ENCODE data around the gene UFSP2. TPM values are rescaled to one million over a fixed set of nuclear protein-coding genes. Genes with fewer than 3 reads are reported as not detected.

UFSP2 gene
- total and polyA plus RNA-seq, 3 experiments from 2014 or later = 19.5 to 48.9 (median 19.8) TPM

DNA sequence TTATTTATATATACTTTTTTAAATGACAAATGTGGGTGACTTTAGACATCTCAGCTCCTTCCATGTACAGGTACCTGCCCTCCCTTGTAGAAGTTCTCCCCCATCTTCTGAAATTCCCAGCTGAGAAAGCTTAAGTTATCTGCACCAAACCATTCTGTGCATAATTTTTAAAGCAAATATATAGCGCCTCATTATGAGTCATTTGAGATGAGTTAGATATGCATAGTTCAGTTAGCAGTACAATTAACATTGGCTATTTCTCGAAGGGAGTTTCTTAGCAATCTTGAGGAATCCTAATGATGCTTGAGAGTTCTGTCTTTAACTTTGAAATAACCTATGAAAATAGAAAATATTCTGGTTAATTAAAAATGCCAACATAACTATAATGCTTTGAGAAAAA is 19.4 kb upstream of the UFSP2 start:
- no peaks in the 10 kb centered on the region for H3K9me3 ChIP-seq (ENCODE audit: low read length)
- H3K36me3 ChIP-seq (ENCODE audit: insufficient read depth, low read length) = no peaks in the 10 kb centered on the region
- H3K4me1 Mint-ChIP-seq = no peaks in the 10 kb centered on the region
- H3K4me1 ChIP-seq (ENCODE audit: insufficient read depth, low read length) = no peaks in the 10 kb centered on the region
- H3K27ac Mint-ChIP-seq = no peak overlapping the region
- no peaks in the 10 kb centered on the region for H3K36me3 Mint-ChIP-seq
- no peak overlapping the region for H3K4me3 ChIP-seq (ENCODE audit: low read length)
- H3K9me3 Mint-ChIP-seq = no peaks in the 10 kb centered on the region
- DNase-seq = no peak
- ChIA-PET POLR2A (no interaction called here), CTCF (no interaction called here)
- no peaks in the 10 kb centered on the region for H3K27me3 ChIP-seq (ENCODE audit: insufficient read depth, low read length, poor library complexity, severe bottlenecking)
- no peak overlapping the region for H3K4me3 Mint-ChIP-seq
- peaks cover 4 to 20% of the 10 kb centered on the region in 2 donors for H3K27me3 Mint-ChIP-seq
- H3K27ac ChIP-seq (ENCODE audit: low read depth, low read length) = no peak overlapping the region

GRCh38 chr4:185441479-185441878 is 15.7 kb upstream of the UFSP2 start:
- ChIA-PET POLR2A (no interaction called here), CTCF (no interaction called here)
- no peak for DNase-seq
- no peaks in the 10 kb centered on the region for H3K9me3 Mint-ChIP-seq
- no peaks in the 10 kb centered on the region for H3K9me3 ChIP-seq (ENCODE audit: low read length)
- H3K36me3 ChIP-seq (ENCODE audit: insufficient read depth, low read length) = no peaks in the 10 kb centered on the region
- H3K27ac Mint-ChIP-seq = no peak overlapping the region
- peaks cover 0 to 11% of the 10 kb centered on the region in 2 donors for H3K27me3 Mint-ChIP-seq
- H3K27ac ChIP-seq (ENCODE audit: low read depth, low read length) = no peak overlapping the region
- no peak overlapping the region for H3K4me3 Mint-ChIP-seq
- H3K4me3 ChIP-seq (ENCODE audit: low read length) = no peak overlapping the region
- H3K27me3 ChIP-seq (ENCODE audit: insufficient read depth, low read length, poor library complexity, severe bottlenecking) = no peaks in the 10 kb centered on the region
- no peaks in the 10 kb centered on the region for H3K36me3 Mint-ChIP-seq
- no peaks in the 10 kb centered on the region for H3K4me1 Mint-ChIP-seq
- no peaks in the 10 kb centered on the region for H3K4me1 ChIP-seq (ENCODE audit: insufficient read depth, low read length)

- POLR2A ChIA-PET = no interaction called here
- CTCF ChIA-PET = interaction anchor here (0.7 kb wide), 1 partner anchor 236 kb away, joined by 3 read pairs; no protein-coding TSS in a partner anchor
- no peak overlapping the region for H3K4me3 Mint-ChIP-seq
- DNase-seq = no peak
- Histone ChIP-seq H3K4me3 (ENCODE audit: low read length) (no peak overlapping the region), H3K36me3 (ENCODE audit: insufficient read depth, low read length) (no peaks in the 10 kb centered on the region), H3K27me3 (ENCODE audit: insufficient read depth, low read length, poor library complexity, severe bottlenecking) (no peaks in the 10 kb centered on the region), H3K4me1 (ENCODE audit: insufficient read depth, low read length) (no peaks in the 10 kb centered on the region), H3K27ac (ENCODE audit: low read depth, low read length) (no peak overlapping the region), H3K9me3 (ENCODE audit: low read length) (no peaks in the 10 kb centered on the region)
- H3K27ac Mint-ChIP-seq = no peak overlapping the region
- peaks cover 2 to 19% of the 10 kb centered on the region in 2 donors for H3K27me3 Mint-ChIP-seq
- no peaks in the 10 kb centered on the region for H3K36me3 Mint-ChIP-seq
- H3K9me3 Mint-ChIP-seq = no peaks in the 10 kb centered on the region
- no peaks in the 10 kb centered on the region for H3K4me1 Mint-ChIP-seq
These were observed 12.0 kb upstream of the UFSP2 start for GRCh38 chr4:185437809-185438208.

DNA sequence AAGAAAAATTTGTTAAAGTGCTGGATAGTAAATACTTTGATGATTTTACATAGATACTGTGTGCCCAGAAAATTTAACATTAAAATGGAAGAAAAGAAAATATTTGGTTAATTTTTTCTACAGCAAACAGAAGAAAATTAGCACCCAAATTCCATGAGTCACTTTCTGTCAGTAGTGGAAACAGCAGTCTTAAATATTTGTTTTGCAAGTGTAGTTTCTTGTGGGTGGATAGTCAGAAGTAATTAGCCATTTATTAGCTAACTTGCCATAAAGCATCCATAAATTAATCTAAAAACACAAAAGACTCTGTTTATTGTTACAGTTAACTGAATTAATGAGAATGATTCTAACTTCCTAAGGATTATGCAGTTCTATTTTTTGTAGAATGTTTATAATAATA is 9.7 kb upstream of the UFSP2 start:
- Mint-ChIP-seq H3K27ac (no peak overlapping the region), H3K9me3 (no peaks in the 10 kb centered on the region), H3K27me3 (peaks cover 2 to 14% of the 10 kb centered on the region in 2 donors), H3K36me3 (no peaks in the 10 kb centered on the region), H3K4me3 (no peak overlapping the region), H3K4me1 (no peaks in the 10 kb centered on the region)
- Histone ChIP-seq H3K9me3 (ENCODE audit: low read length) (no peaks in the 10 kb centered on the region), H3K27ac (ENCODE audit: low read depth, low read length) (no peak overlapping the region), H3K4me1 (ENCODE audit: insufficient read depth, low read length) (no peaks in the 10 kb centered on the region), H3K36me3 (ENCODE audit: insufficient read depth, low read length) (no peaks in the 10 kb centered on the region), H3K4me3 (ENCODE audit: low read length) (no peak overlapping the region), H3K27me3 (ENCODE audit: insufficient read depth, low read length, poor library complexity, severe bottlenecking) (peaks cover 4% of the 10 kb centered on the region)
- no peak for DNase-seq
- ChIA-PET CTCF (no interaction called here), POLR2A (no interaction called here)

DNA sequence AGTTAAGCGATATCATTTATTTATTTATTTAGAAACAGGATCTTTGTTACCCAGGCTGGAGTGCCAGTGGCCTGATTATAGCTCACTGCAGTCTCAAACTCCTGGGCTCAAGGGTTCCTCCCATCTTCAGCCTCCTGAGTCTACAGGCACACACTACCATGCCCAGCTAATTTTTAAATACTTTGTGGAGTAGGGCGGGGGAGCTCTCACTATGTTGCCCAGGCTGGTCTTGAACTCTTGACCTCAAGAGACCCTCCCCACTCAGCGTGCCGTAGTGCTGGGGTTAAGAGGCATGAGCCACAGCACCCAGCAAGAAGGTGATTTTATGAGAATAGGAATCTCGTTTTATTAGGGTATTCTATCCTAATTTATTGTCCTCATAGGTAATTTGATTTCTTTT is 3.9 kb upstream of the UFSP2 start:
- H3K4me1 ChIP-seq (ENCODE audit: insufficient read depth, low read length) = peaks cover 11% of the 10 kb centered on the region
- DNase-seq = no peak
- ChIA-PET POLR2A (no interaction called here), CTCF (interaction anchor here (1.4 kb wide), 1 partner anchor 34 kb away, joined by 4 read pairs; the partner anchor contains the start of gene LRP2BP)
- Mint-ChIP-seq H3K27me3 (peaks cover 3 to 11% of the 10 kb centered on the region in 2 donors), H3K27ac (no peak overlapping the region), H3K9me3 (no peaks in the 10 kb centered on the region), H3K4me1 (peaks cover 9 to 14% (median 11%) of the 10 kb centered on the region in 3 donors), H3K4me3 (no peak overlapping the region), H3K36me3 (peaks cover 0 to 10% (median 0%) of the 10 kb centered on the region in 3 donors)
- H3K4me3 ChIP-seq (ENCODE audit: low read length) = no peak overlapping the region
- no peaks in the 10 kb centered on the region for H3K9me3 ChIP-seq (ENCODE audit: low read length)
- H3K36me3 ChIP-seq (ENCODE audit: insufficient read depth, low read length) = no peaks in the 10 kb centered on the region
- no peak overlapping the region for H3K27ac ChIP-seq (ENCODE audit: low read depth, low read length)
- H3K27me3 ChIP-seq (ENCODE audit: insufficient read depth, low read length, poor library complexity, severe bottlenecking) = peaks cover 4% of the 10 kb centered on the region

- Histone ChIP-seq H3K27ac (ENCODE audit: low read depth, low read length) (no peak overlapping the region), H3K4me3 (ENCODE audit: low read length) (no peak overlapping the region), H3K4me1 (ENCODE audit: insufficient read depth, low read length) (peaks cover 21% of the 10 kb centered on the region), H3K9me3 (ENCODE audit: low read length) (no peaks in the 10 kb centered on the region), H3K36me3 (ENCODE audit: insufficient read depth, low read length) (no peaks in the 10 kb centered on the region), H3K27me3 (ENCODE audit: insufficient read depth, low read length, poor library complexity, severe bottlenecking) (peaks cover 4% of the 10 kb centered on the region)
- ChIA-PET CTCF (interaction anchor here (0.7 to 5.2 kb wide), 5 partner anchors 24 to 764 kb away, joined by 3 to 19 read pairs (median 5); partner anchors contain the start of genes ANKRD37, CCDC110, CYP4V2 and LRP2BP), POLR2A (interaction anchor here (0.7 to 2.8 kb wide), 2 partner anchors 11 to 32 kb away, joined by 4 to 39 read pairs; partner anchors contain the start of genes ANKRD37 and LRP2BP)
- Mint-ChIP-seq H3K36me3 (peaks cover 0 to 13% (median 0%) of the 10 kb centered on the region in 3 donors), H3K27me3 (peaks cover 0 to 11% of the 10 kb centered on the region in 2 donors), H3K4me1 (peaks cover 25 to 32% (median 31%) of the 10 kb centered on the region in 3 donors), H3K9me3 (no peaks in the 10 kb centered on the region), H3K4me3 (peak overlapping the region in 6 of 7 donors; percentile 4 to 99 (median 36)), H3K27ac (peak overlapping the region; percentile 24 to 85 (median 78))
- DNase-seq = peak in 1 of 5 donors; percentile 3
These were observed 1.4 kb upstream of the UFSP2 start for GRCh38 chr4:185426960-185427688.

GRCh38 chr4:185424905-185425646 is 688 bp downstream of the UFSP2 start:
- Histone ChIP-seq H3K27me3 (ENCODE audit: insufficient read depth, low read length, poor library complexity, severe bottlenecking) (no peaks in the 10 kb centered on the region), H3K4me1 (ENCODE audit: insufficient read depth, low read length) (peaks cover 21% of the 10 kb centered on the region), H3K36me3 (ENCODE audit: insufficient read depth, low read length) (no peaks in the 10 kb centered on the region), H3K9me3 (ENCODE audit: low read length) (no peaks in the 10 kb centered on the region), H3K27ac (ENCODE audit: low read depth, low read length) (peak overlapping the region; percentile 100), H3K4me3 (ENCODE audit: low read length) (peak overlapping the region; percentile 94)
- peaks cover 0 to 11% of the 10 kb centered on the region in 2 donors for H3K27me3 Mint-ChIP-seq
- peak overlapping the region; percentile 82 to 100 (median 100) for H3K27ac Mint-ChIP-seq
- CTCF ChIA-PET = interaction anchor here (1.2 to 5.2 kb wide), 3 partner anchors 21 to 173 kb away, joined by 3 to 19 read pairs (median 9); partner anchors contain the start of genes ANKRD37 and LRP2BP
- POLR2A ChIA-PET = interaction anchor here (0.9 to 2.8 kb wide), 2 partner anchors 27 to 30 kb away, joined by 4 to 39 read pairs; partner anchors contain the start of genes ANKRD37 and LRP2BP
- H3K36me3 Mint-ChIP-seq = peaks cover 6 to 26% (median 9%) of the 10 kb centered on the region in 3 donors
- H3K9me3 Mint-ChIP-seq = no peaks in the 10 kb centered on the region
- peak in 2 of 5 donors; percentile 20 to 26 for DNase-seq
- peaks cover 32 to 43% (median 43%) of the 10 kb centered on the region in 3 donors for H3K4me1 Mint-ChIP-seq
- peak overlapping the region; percentile 81 to 99 (median 91) for H3K4me3 Mint-ChIP-seq
